OCI-LY1 (cell line): ENCODE data around the gene USP24.

Source experiments
- H2AFZ ChIP-seq: fragments of 200-600 bp; sonication (generic), shearing (Covaris generic); 2 replicates; pipeline ENCODE4 v1.6.0; 2014; ENCODE audit warnings: antibody characterized with exemption, mild to moderate bottlenecking, low read length
- H3F3A ChIP-seq: fragments of 200-600 bp; sonication (generic), shearing (Covaris generic); 2 replicates; pipeline ENCODE4 v1.6.0; 2014; ENCODE audit warnings: mild to moderate bottlenecking, antibody characterized with exemption, low read length, moderate library complexity; ENCODE audit not compliant: insufficient read depth
- H3K27ac ChIP-seq: fragments of 200-600 bp; sonication (generic); 2 replicates; pipeline ENCODE4 v1.5.1; 2014; ENCODE audit warnings: low read length, mixed run types, mild to moderate bottlenecking, low read depth; ENCODE audit not compliant: poor library complexity, severe bottlenecking
- H3K27me3 ChIP-seq: fragments of 200-600 bp; sonication (generic); 2 replicates; pipeline ENCODE4 v1.6.0; 2014; ENCODE audit warnings: antibody characterized with exemption, mild to moderate bottlenecking, low read length, moderate library complexity; ENCODE audit not compliant: insufficient read depth
- H3K36me3 ChIP-seq: fragments of 200-600 bp; sonication (generic); 2 replicates; pipeline ENCODE4 v1.6.1; 2014; ENCODE audit warnings: mild to moderate bottlenecking, antibody characterized with exemption, low read length, moderate library complexity, mixed read lengths; ENCODE audit not compliant: insufficient read depth
- H3K4me1 ChIP-seq: fragments of 200-600 bp; sonication (generic); 2 replicates; pipeline ENCODE4 v1.5.1; 2014; ENCODE audit warnings: mild to moderate bottlenecking, low read length, moderate library complexity; ENCODE audit not compliant: insufficient read depth, severe bottlenecking
- H3K4me2 ChIP-seq: fragments of 200-600 bp; sonication (generic), shearing (Covaris generic); 2 replicates; pipeline ENCODE4 v1.6.1; 2014; ENCODE audit warnings: low read length
- H3K4me3 ChIP-seq: fragments of 200-600 bp; sonication (generic); 2 replicates; pipeline ENCODE4 v1.5.1; 2014; ENCODE audit warnings: low read length, low read depth, mild to moderate bottlenecking, mixed read lengths; ENCODE audit not compliant: poor library complexity, severe bottlenecking
- H3K79me2 ChIP-seq: fragments of 200-600 bp; shearing (Covaris generic); 2 replicates; pipeline ENCODE4 v1.6.1; 2016; ENCODE audit warnings: mixed run types, low read length, mixed read lengths; ENCODE audit not compliant: insufficient read depth
- H3K9ac ChIP-seq: fragments of 200-600 bp; sonication (generic), shearing (Covaris generic); 2 replicates; pipeline ENCODE4 v1.6.1; 2014; ENCODE audit warnings: mild to moderate bottlenecking, low read length, mixed read lengths
- H3K9me2 ChIP-seq: fragments of 200-600 bp; sonication (generic), shearing (Covaris generic); 2 replicates; pipeline ENCODE4 v1.6.1; 2014; ENCODE audit warnings: low read depth, mild to moderate bottlenecking, low read length, mixed read lengths
- H3K9me3 ChIP-seq: fragments of 200-600 bp; shearing (Covaris generic); 2 replicates; pipeline ENCODE4 v1.6.1; 2014; ENCODE audit warnings: low read length, mixed read lengths
- H4K20me1 ChIP-seq: fragments of 200-600 bp; sonication (generic), shearing (Covaris generic); 2 replicates; pipeline ENCODE4 v1.6.0; 2016; ENCODE audit warnings: mild to moderate bottlenecking, low read length; ENCODE audit not compliant: insufficient read depth
- CTCF ChIP-seq: fragments of 200-600 bp; sonication (generic), shearing (Covaris generic); IDR thresholded peaks from 2 replicates; pipeline ENCODE4 v1.5.1; 2017; ENCODE audit warnings: mild to moderate bottlenecking, antibody characterized with exemption, low read length, moderate library complexity, mixed read lengths
- EZH2 ChIP-seq: fragments of 200-600 bp; sonication (generic), shearing (Covaris generic); IDR thresholded peaks from 2 replicates; pipeline ENCODE4 v1.8.0; 2017; ENCODE audit warnings: borderline replicate concordance, mixed run types, mild to moderate bottlenecking, antibody characterized with exemption, low read length, moderate library complexity, mixed read lengths

USP24 gene

GRCh38 chr1:55084257-55084656, 130.9 kb downstream of the USP24 start:
- Histone ChIP-seq H3K4me3 (no peak overlapping the region), H2AFZ (no peak overlapping the region), H3K27ac (no peak overlapping the region), H3F3A (no peaks in the 10 kb centered on the region), H3K4me2 (no peak overlapping the region), H3K9ac (no peak overlapping the region), H3K9me3 (no peaks in the 10 kb centered on the region), H3K79me2 (no peaks in the 10 kb centered on the region), H4K20me1 (no peaks in the 10 kb centered on the region), H3K36me3 (peaks cover 89% of the 10 kb centered on the region), H3K4me1 (no peaks in the 10 kb centered on the region), H3K27me3 (no peaks in the 10 kb centered on the region), H3K9me2 (no peaks in the 10 kb centered on the region)
- TF ChIP-seq EZH2 (no peak), CTCF (no peak)

GRCh38 chr1:55081905-55082296, 133.3 kb downstream of the USP24 start:
- no peaks in the 10 kb centered on the region for H3K79me2 ChIP-seq
- H3K9me3 ChIP-seq: no peaks in the 10 kb centered on the region
- H3K4me1 ChIP-seq: no peaks in the 10 kb centered on the region
- no peaks in the 10 kb centered on the region for H3K9me2 ChIP-seq
- H3K9ac ChIP-seq: no peak overlapping the region
- no peaks in the 10 kb centered on the region for H4K20me1 ChIP-seq
- H2AFZ ChIP-seq: no peak overlapping the region
- H3K27me3 ChIP-seq: no peaks in the 10 kb centered on the region
- H3K27ac ChIP-seq: no peak overlapping the region
- no peaks in the 10 kb centered on the region for H3F3A ChIP-seq
- H3K4me2 ChIP-seq: no peak overlapping the region
- H3K36me3 ChIP-seq: peaks cover 87% of the 10 kb centered on the region
- no peak overlapping the region for H3K4me3 ChIP-seq
- TF ChIP-seq EZH2 (no peak), CTCF (no peak)

- Histone ChIP-seq H3K9ac (no peak overlapping the region), H3K9me3 (no peaks in the 10 kb centered on the region), H3F3A (no peaks in the 10 kb centered on the region), H3K4me1 (no peaks in the 10 kb centered on the region), H3K27me3 (no peaks in the 10 kb centered on the region), H3K27ac (no peak overlapping the region), H3K4me3 (no peak overlapping the region), H2AFZ (no peak overlapping the region), H3K4me2 (no peak overlapping the region), H3K36me3 (peaks cover 90% of the 10 kb centered on the region), H3K9me2 (no peaks in the 10 kb centered on the region), H4K20me1 (no peaks in the 10 kb centered on the region), H3K79me2 (no peaks in the 10 kb centered on the region)
- TF ChIP-seq CTCF: no peak
- no peak for TF ChIP-seq EZH2
Observed at GRCh38 chr1:55081188-55081904, 133.8 kb downstream of the USP24 start.
